Cardiac muscle cell (in vitro differentiated cells and primary cell): ENCODE measurements around the gene RFESD. TPM values are rescaled to one million over a fixed set of nuclear protein-coding genes. Genes with fewer than 3 reads are reported as not detected.

Experiments
- DNase-seq, 2 donors: peaks; one replicate each; pipeline versions ENCODE4 v3.0.0 to v3.0.0-alpha.2; 2010 to 2017; ENCODE audit warnings: low read depth in 1 of 2, low spot score in 1 of 2
- H3K27ac ChIP-seq: fragments of 200-600 bp; sonication (generic); 2 replicates; pipeline ENCODE4 v1.5.1; 2016
- H3K27me3 ChIP-seq: fragments of 200-600 bp; sonication (generic); 2 replicates; pipeline ENCODE4 v1.6.0; 2016; ENCODE audit warnings: control low read depth
- H3K36me3 ChIP-seq: fragments of 200-600 bp; sonication (generic); 2 replicates; pipeline ENCODE4 v1.5.1; 2016; ENCODE audit warnings: control low read depth
- H3K4me1 ChIP-seq: fragments of 200-600 bp; sonication (generic); 2 replicates; pipeline ENCODE4 v1.8.1; 2017; ENCODE audit warnings: low read depth, mild to moderate bottlenecking, mixed run types
- H3K4me3 ChIP-seq: fragments of 200-600 bp; sonication (generic); 2 replicates; pipeline ENCODE4 v1.5.1; 2016; ENCODE audit warnings: mild to moderate bottlenecking
- H3K9me3 ChIP-seq: fragments of 200-600 bp; sonication (generic); 2 replicates; pipeline ENCODE4 v1.5.1; 2017; ENCODE audit warnings: low read depth, mild to moderate bottlenecking, control low read depth
- polyA plus RNA-seq: library from polyadenylated mRNA; unstranded; fragments of >200 nt; fragmentation: Nextera tagmentation; extraction: Ambion mirVana; gene quantifications from 2 replicates; pipeline ENCODE4 v1.2.1, GENCODE V29; 2016
- total RNA-seq: library from RNA; depleted of rRNA; stranded (reverse); fragments of >200 nt; gene quantifications from 2 replicates; pipeline ENCODE4 v1.2.3, GENCODE V29; 2016
- TF ChIP-seq, protein P1 (sequence below): IDR thresholded peaks from 2 replicates; pipeline ENCODE4 v1.5.1; 2012; ENCODE audit warnings: low read depth, mild to moderate bottlenecking, low read length

Gene RFESD
- total and polyA plus RNA-seq, 2 experiments from 2014 or later, result 1.3 to 3.9 TPM

DNA sequence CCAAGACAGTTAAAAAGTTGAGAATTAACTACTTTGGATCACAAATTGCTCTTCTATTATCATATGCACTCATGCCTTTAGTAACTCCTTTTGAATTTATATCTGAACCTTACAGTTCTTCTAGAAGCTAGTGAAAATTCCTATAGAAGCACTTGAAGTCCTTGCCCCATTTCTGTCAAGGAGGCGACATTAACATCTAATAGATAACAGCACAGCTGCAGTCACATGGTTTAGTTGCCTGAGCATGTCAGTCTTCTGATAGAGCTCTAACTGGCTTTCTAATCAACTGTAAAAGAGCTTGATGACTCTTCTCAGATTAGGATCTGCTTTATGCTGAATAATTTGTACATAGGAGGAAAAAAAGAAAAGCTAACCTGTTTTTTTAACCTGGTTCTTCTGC lies 9.0 kb downstream of the RFESD start:
- no peak overlapping the region for H3K4me3 ChIP-seq
- H3K27me3 ChIP-seq, result no peaks in the 10 kb centered on the region
- no peaks in the 10 kb centered on the region for H3K9me3 ChIP-seq
- no peaks in the 10 kb centered on the region for H3K36me3 ChIP-seq
- peak in 1 of 2 donors; percentile 36 for DNase-seq
- peak overlapping the region; percentile 38 for H3K27ac ChIP-seq
- H3K4me1 ChIP-seq, result peaks cover 27% of the 10 kb centered on the region
- TF ChIP-seq, protein P1, sequence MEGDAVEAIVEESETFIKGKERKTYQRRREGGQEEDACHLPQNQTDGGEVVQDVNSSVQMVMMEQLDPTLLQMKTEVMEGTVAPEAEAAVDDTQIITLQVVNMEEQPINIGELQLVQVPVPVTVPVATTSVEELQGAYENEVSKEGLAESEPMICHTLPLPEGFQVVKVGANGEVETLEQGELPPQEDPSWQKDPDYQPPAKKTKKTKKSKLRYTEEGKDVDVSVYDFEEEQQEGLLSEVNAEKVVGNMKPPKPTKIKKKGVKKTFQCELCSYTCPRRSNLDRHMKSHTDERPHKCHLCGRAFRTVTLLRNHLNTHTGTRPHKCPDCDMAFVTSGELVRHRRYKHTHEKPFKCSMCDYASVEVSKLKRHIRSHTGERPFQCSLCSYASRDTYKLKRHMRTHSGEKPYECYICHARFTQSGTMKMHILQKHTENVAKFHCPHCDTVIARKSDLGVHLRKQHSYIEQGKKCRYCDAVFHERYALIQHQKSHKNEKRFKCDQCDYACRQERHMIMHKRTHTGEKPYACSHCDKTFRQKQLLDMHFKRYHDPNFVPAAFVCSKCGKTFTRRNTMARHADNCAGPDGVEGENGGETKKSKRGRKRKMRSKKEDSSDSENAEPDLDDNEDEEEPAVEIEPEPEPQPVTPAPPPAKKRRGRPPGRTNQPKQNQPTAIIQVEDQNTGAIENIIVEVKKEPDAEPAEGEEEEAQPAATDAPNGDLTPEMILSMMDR, result no peak

DNA sequence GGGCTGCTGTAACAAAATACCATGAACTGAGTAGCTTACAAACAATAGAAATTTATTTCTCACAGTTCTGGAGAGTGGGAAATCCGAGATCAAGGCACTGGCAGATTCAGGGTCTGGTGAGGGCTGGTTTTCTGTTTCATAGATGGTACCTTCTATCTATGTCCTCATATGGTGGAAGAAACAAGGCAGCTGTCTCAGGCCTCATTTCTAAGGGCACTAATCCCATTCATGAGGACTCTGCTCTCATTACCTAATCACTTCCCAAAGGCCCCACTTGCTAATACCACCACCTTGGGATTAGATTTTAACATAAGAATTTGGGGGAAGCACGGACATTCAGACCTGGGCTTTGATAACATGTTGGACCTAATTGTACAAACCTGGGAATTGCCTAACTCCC lies 13.5 kb downstream of the RFESD start:
- Histone ChIP-seq H3K36me3 (no peaks in the 10 kb centered on the region), H3K4me3 (no peak overlapping the region), H3K27ac (no peak overlapping the region), H3K9me3 (no peaks in the 10 kb centered on the region), H3K4me1 (peaks cover 36% of the 10 kb centered on the region), H3K27me3 (no peaks in the 10 kb centered on the region)
- TF ChIP-seq, protein P1, result no peak
- no peak for DNase-seq

GRCh38 chr5:95662946-95663345 lies 16.4 kb downstream of the RFESD start:
- peaks cover 8% of the 10 kb centered on the region for H3K4me1 ChIP-seq
- no peak for DNase-seq
- TF ChIP-seq, protein P1, result no peak
- H3K36me3 ChIP-seq, result no peaks in the 10 kb centered on the region
- H3K27me3 ChIP-seq, result no peaks in the 10 kb centered on the region
- H3K27ac ChIP-seq, result no peak overlapping the region
- no peak overlapping the region for H3K4me3 ChIP-seq
- no peaks in the 10 kb centered on the region for H3K9me3 ChIP-seq

DNA sequence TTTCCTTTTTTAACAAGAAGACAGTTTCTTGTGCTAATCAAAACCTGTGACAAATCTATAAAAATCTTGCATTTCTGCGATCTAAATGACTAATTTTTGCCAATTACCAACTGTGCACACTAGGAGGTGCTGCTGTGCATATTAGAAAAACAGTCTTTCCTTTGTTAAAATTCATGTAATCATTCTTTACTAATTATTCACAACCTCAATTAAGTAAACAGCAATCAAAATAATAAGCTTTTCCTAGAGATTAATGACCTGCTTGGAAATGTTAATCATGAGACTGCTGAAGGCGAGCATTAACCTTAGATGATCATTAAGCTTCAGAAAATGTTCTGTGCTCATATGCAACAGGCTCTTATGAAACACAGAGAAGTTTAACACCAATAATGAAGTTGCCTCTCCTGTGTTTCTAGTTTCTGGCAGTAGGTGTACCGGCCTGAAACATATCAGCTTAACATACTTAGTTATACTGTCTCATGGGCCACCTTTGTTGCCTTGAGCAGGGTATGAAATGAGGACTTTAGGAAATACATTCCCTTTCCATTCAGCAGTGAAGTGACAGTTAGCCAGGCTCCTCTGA lies 17.7 kb downstream of the RFESD start:
- TF ChIP-seq, protein P1, result peak; percentile 77
- H3K27ac ChIP-seq, result peak overlapping the region; percentile 34
- no peak overlapping the region for H3K4me3 ChIP-seq
- peaks cover 12% of the 10 kb centered on the region for H3K4me1 ChIP-seq
- peak; percentile 50 to 54 for DNase-seq
- no peaks in the 10 kb centered on the region for H3K27me3 ChIP-seq
- H3K36me3 ChIP-seq, result no peaks in the 10 kb centered on the region
- H3K9me3 ChIP-seq, result no peaks in the 10 kb centered on the region

GRCh38 chr5:95667061-95667618 lies 20.6 kb downstream of the RFESD start:
- TF ChIP-seq, protein P1, result no peak
- no peak overlapping the region for H3K4me3 ChIP-seq
- no peaks in the 10 kb centered on the region for H3K9me3 ChIP-seq
- peaks cover 12% of the 10 kb centered on the region for H3K4me1 ChIP-seq
- no peak for DNase-seq
- no peaks in the 10 kb centered on the region for H3K36me3 ChIP-seq
- H3K27ac ChIP-seq, result no peak overlapping the region
- H3K27me3 ChIP-seq, result no peaks in the 10 kb centered on the region
